ENCODE data around the gene RINL.

Gene RINL

GRCh38 chr19:38848299-38849146, 29.6 kb downstream of the RINL start:
- no peak for DNase-seq

GRCh38 chr19:38846097-38846496, 32.0 kb downstream of the RINL start:
- DNase-seq = no peak

GRCh38 chr19:38845374-38846024, 32.6 kb downstream of the RINL start:
- no peak for DNase-seq

DNA sequence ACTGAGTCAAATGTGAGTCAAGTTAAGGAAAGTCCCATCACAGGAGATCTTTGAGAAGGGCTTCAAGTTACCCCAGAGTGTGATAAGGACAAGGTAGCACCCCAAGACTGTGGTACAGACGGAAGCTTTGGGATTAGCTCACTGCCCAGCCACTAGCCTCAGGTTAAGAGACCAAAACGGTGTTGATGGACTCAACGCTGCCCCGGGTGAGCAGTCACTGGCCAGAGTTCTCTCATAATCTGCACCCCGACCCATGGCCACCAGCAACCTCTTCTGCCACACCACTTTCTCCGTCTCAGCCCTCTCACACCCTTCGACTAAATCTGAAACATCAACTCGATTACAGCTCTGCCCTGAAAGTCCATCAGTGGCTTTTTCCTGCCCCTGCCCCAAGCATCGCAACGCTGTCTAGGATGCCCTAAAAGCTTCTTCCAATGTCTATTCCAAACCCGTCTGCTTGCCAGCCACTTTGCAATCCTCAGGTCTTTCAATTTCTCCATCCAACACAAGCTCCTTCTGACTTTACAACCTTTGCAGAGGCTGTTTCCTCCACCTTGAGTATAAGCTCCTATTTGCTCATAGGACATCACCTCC, 33.9 kb downstream of the RINL start:
- DNase-seq = no peak

- no peak for DNase-seq
Observed at GRCh38 chr19:38843175-38843758, 34.8 kb downstream of the RINL start.

- DNase-seq = no peak
Observed at GRCh38 chr19:38842439-38843174, 35.5 kb downstream of the RINL start.

GRCh38 chr19:38841787-38842438, 36.2 kb downstream of the RINL start:
- DNase-seq = no peak

GRCh38 chr19:38841180-38841766, 36.8 kb downstream of the RINL start:
- no peak for DNase-seq

- DNase-seq = no peak
Observed at GRCh38 chr19:38840583-38840968, 37.5 kb downstream of the RINL start.

GRCh38 chr19:38839816-38840582, 38.1 kb downstream of the RINL start:
- no peak for DNase-seq

DNA sequence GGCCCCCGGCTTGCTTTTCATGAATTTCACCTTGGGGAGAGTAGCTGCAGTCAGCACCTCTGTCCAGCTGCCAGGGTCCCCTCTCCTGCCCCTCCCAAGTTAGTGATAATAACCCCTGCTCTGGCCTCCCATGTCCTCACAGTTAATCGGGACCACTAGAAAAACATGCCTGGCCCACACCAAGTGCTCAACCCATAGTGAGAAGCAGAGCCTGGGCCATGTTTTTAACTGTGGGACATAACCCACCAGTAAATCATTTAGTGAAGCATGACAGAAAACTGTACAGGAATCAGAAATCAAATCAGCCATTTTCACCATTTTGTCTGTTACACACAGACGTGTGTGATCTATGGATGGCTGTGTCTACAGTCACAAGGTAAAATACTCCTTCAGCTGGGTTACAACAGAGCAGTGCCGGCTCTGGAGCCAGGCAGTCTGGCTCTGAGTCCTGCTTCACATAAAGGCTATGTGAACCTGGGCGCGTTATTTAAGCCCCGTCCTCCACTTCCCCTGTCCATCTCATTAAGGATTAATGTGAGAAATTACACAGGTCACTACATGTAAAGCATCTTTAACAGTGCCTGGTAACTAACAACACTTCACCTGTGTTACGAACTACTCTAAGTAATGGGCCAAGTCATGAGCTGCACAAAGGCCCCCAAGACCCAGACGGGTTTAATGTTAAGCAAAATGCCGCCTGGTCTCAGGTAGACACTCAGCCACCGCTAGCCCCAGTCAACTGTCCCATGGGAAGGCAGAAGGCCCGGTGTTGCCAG, 38.9 kb downstream of the RINL start:
- DNase-seq = no peak

- no peak for DNase-seq
Observed at GRCh38 chr19:38838208-38838985, 39.7 kb downstream of the RINL start.

DNA sequence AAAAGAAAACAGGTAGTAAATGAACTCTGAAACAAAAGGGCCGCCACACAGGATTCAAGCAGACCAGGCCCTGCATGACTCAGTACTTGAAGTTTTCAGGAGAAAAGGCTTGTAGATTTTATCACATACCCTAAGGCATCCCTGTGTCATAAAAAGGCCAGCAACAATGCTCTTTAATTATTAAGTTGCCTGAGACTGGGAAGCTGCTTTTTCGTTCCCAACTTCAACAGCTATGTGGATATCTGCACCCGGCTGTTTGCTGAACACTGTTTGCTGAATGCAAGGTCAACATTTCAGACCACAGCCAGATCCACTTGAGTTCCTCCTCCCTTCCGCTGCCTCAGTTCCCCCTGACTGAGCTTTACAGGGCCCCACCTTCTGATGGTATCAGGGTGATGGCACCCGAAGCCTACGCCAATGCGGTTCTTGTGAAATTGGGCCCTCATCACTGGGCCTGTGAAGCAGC, 40.4 kb downstream of the RINL start:
- no peak for DNase-seq

DNA sequence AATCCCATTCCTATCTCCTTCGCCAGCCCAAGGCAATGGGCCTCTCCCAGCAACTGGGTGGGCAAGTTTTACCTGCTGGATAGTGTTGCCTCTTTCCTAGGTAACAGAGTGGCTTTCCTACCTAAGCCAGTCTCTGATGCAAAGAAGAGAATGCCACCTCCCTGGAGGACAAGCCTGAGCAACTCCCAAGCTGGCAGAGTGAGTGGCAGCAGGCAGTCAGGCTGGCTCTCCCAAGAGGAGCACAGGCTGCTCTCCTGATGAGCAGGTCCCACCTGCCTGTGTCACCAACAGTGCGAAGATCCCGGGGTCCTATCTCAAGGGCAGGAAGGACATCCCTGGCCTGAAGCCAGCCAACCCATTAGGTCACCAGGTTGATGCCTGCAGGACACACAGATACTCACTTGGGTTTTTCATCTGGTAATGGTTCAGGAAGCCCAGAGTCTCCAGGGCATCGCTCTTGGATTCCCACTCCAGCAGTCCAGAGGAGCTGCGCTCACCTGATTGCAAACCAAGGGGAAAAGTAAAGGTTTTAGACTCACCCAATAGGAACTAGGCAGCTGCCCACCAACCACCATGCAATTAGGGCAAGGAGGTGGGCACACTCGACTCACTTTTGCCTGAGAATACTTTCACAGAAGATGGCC, 41.0 kb downstream of the RINL start:
- no peak for DNase-seq

GRCh38 chr19:38836159-38836982, 41.7 kb downstream of the RINL start:
- DNase-seq = no peak

- DNase-seq = no peak
Observed at GRCh38 chr19:38834590-38834989, 43.5 kb downstream of the RINL start.

GRCh38 chr19:38834104-38834490, 44.0 kb downstream of the RINL start:
- no peak for DNase-seq

DNA sequence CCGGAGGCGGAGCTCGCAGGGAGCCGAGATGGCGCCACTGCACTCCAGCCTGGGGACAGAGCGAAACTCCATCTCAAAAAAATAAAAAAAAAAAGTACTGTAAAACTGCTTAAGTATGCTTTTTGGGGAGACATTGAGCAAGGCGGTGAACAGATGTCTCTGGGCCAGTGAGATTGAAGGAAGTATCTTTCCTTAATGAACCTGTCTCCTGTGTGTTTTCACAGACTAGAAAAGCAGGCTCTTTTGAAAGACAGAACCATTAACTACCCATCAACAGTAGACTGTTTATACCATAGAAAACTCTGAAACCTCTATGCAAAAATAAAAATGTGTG, 45.0 kb downstream of the RINL start:
- no peak for DNase-seq
